Measurements from ENCODE around the gene SCAF8. TPM values are rescaled to one million over a fixed set of nuclear protein-coding genes. Genes with fewer than 3 reads are reported as not detected.
"Not testable (repeated sequence)": the region's sequence is repeated elsewhere in the genome, so short reads cannot be mapped to it uniquely, and the experiment has no call there.

SCAF8 gene
- total RNA-seq, 6 donors from 2014 or later: 26.0 to 79.1 (median 37.2) TPM

GRCh38 chr6:154740658-154741057 is 7.4 kb downstream of the SCAF8 start:
- Histone ChIP-seq H3K27me3 (no peaks in the 10 kb centered on the region), H3K36me3 (peaks cover 0 to 10% (median 0%) of the 10 kb centered on the region in 4 donors), H3K9me3 (no peaks in the 10 kb centered on the region), H3K27ac (no peak overlapping the region), H3K4me3 (no peak overlapping the region), H3K4me1 (peaks cover 30 to 65% (median 51%) of the 10 kb centered on the region in 4 donors)
- DNase-seq (no peak), ATAC-seq (ENCODE audit: low FRiP score in 2 of 2) (no peak)
- 91 to 95% methylated on average over 5 of the region's 5 CpGs for WGBS, 2 donors
- TF ChIP-seq POLR2A (IDR thresholded peaks at IDR 0.05) (no peak), POLR2AphosphoS5 (IDR thresholded peaks at IDR 0.05) (no peak), EP300 (IDR thresholded peaks at IDR 0.05) (no peak)

- Histone ChIP-seq H3K9me3 (no peaks in the 10 kb centered on the region), H3K27me3 (no peaks in the 10 kb centered on the region), H3K27ac (no peak overlapping the region), H3K36me3 (peaks cover 0 to 5% (median 0%) of the 10 kb centered on the region in 4 donors), H3K4me1 (peaks cover 19 to 44% (median 37%) of the 10 kb centered on the region in 4 donors), H3K4me3 (no peak overlapping the region)
- ATAC-seq (ENCODE audit: low FRiP score in 2 of 2) (no peak), DNase-seq (no peak)
- TF ChIP-seq POLR2AphosphoS5 (IDR thresholded peaks at IDR 0.05) (no peak), EP300 (IDR thresholded peaks at IDR 0.05) (no peak), CTCF (IDR thresholded peaks at IDR 0.05) (no peak), POLR2A (IDR thresholded peaks at IDR 0.05) (no peak)
- 80 to 90% methylated on average over 4 of the region's 4 CpGs for WGBS, 2 donors
These were observed 9.7 kb downstream of the SCAF8 start for GRCh38 chr6:154742891-154743290.

GRCh38 chr6:154744029-154744745 is 11.0 kb downstream of the SCAF8 start:
- H3K27me3 ChIP-seq; H3K9me3 ChIP-seq; ATAC-seq (ENCODE audit: low FRiP score in 2 of 2); H3K36me3 ChIP-seq; H3K4me3 ChIP-seq; H3K27ac ChIP-seq; DNase-seq: not testable (repeated sequence)
- peaks cover 12 to 35% (median 25%) of the 10 kb centered on the region in 4 donors for H3K4me1 ChIP-seq
- WGBS, 2 donors: 86 to 89% methylated on average over 7 of the region's 7 CpGs

GRCh38 chr6:154745243-154745642 is 12.0 kb downstream of the SCAF8 start:
- H3K9me3 ChIP-seq: no peaks in the 10 kb centered on the region
- H3K27ac ChIP-seq: no peak overlapping the region
- WGBS, 2 donors: 92 to 98% methylated on average over 2 of the region's 2 CpGs
- H3K4me3 ChIP-seq: no peak overlapping the region
- TF ChIP-seq POLR2AphosphoS5 (IDR thresholded peaks at IDR 0.05) (no peak), EP300 (IDR thresholded peaks at IDR 0.05) (no peak), CTCF (IDR thresholded peaks at IDR 0.05) (no peak), POLR2A (IDR thresholded peaks at IDR 0.05) (no peak)
- ATAC-seq (ENCODE audit: low FRiP score in 2 of 2) (no peak), DNase-seq (no peak)
- no peaks in the 10 kb centered on the region for H3K27me3 ChIP-seq
- peaks cover 7 to 24% (median 17%) of the 10 kb centered on the region in 4 donors for H3K4me1 ChIP-seq
- H3K36me3 ChIP-seq: peaks cover 0 to 5% (median 0%) of the 10 kb centered on the region in 4 donors

GRCh38 chr6:154749341-154749740 is 16.1 kb downstream of the SCAF8 start:
- H3K9me3 ChIP-seq: no peaks in the 10 kb centered on the region
- no peaks in the 10 kb centered on the region for H3K27me3 ChIP-seq
- peaks cover 5 to 19% (median 10%) of the 10 kb centered on the region in 4 donors for H3K4me1 ChIP-seq
- no peak overlapping the region for H3K4me3 ChIP-seq
- 84 to 90% methylated on average over 3 of the region's 3 CpGs for WGBS, 2 donors
- no peak overlapping the region for H3K27ac ChIP-seq
- DNase-seq (no peak), ATAC-seq (ENCODE audit: low FRiP score in 2 of 2) (no peak)
- TF ChIP-seq POLR2A (IDR thresholded peaks at IDR 0.05) (no peak), EP300 (IDR thresholded peaks at IDR 0.05) (no peak), CTCF (IDR thresholded peaks at IDR 0.05) (no peak), POLR2AphosphoS5 (IDR thresholded peaks at IDR 0.05) (no peak)
- no peaks in the 10 kb centered on the region for H3K36me3 ChIP-seq

Measured in upper lobe of left lung (tissue), 6 donors.